ENCODE results near the gene CLEC16A. TPM values are rescaled to one million over a fixed set of nuclear protein-coding genes. Genes with fewer than 3 reads are reported as not detected.

The CLEC16A gene
- total and polyA plus RNA-seq, 4 donors: 14.3 to 44.4 (median 26.4) TPM

GRCh38 chr16:11181899-11182279, 237.5 kb downstream of the CLEC16A start:
- 40 to 53% methylated on average over 12 of the region's 12 CpGs for WGBS, 2 donors
- Histone ChIP-seq H3K36me3 (ENCODE audit: control insufficient read depth in 4 of 4, insufficient read depth in 4 of 4, low read length in 4 of 4) (peaks cover 0 to 17% (median 3%) of the 10 kb centered on the region in 4 donors), H3K4me1 (ENCODE audit: control insufficient read depth in 5 of 5, insufficient read depth in 5 of 5, low read length in 5 of 5) (peaks cover 0 to 16% (median 0%) of the 10 kb centered on the region in 5 donors), H3K27ac (ENCODE audit: low read depth in 1 of 2, low read length in 1 of 2) (no peak overlapping the region), H3K9me3 (ENCODE audit: control insufficient read depth in 4 of 4, insufficient read depth in 3 of 4, low read length in 3 of 4) (no peaks in the 10 kb centered on the region), H3K4me3 (no peak overlapping the region), H3K27me3 (ENCODE audit: control insufficient read depth in 3 of 3, insufficient read depth in 3 of 3, low read length in 2 of 3) (no peaks in the 10 kb centered on the region), H3K9ac (ENCODE audit: insufficient read depth in 1 of 2, low read length in 2 of 2) (no peak overlapping the region)
- ATAC-seq (ENCODE audit: insufficient read depth, low FRiP score) (no peak), DNase-seq (no peak)
- TF ChIP-seq CTCF (IDR thresholded peaks at IDR 0.05; ENCODE audit: control extremely low read depth, extremely low read depth): no peak

GRCh38 chr16:11182411-11182810, 238.0 kb downstream of the CLEC16A start:
- no peaks in the 10 kb centered on the region for H3K9me3 ChIP-seq (ENCODE audit: control insufficient read depth in 4 of 4, insufficient read depth in 3 of 4, low read length in 3 of 4)
- H3K27me3 ChIP-seq (ENCODE audit: control insufficient read depth in 3 of 3, insufficient read depth in 3 of 3, low read length in 2 of 3): no peaks in the 10 kb centered on the region
- H3K27ac ChIP-seq (ENCODE audit: low read depth in 1 of 2, low read length in 1 of 2): peak overlapping the region in 1 of 2 donors; percentile 9
- H3K36me3 ChIP-seq (ENCODE audit: control insufficient read depth in 4 of 4, insufficient read depth in 4 of 4, low read length in 4 of 4): peaks cover 0 to 17% (median 3%) of the 10 kb centered on the region in 4 donors
- ATAC-seq (ENCODE audit: insufficient read depth, low FRiP score) (no peak), DNase-seq (no peak)
- H3K4me3 ChIP-seq: no peak overlapping the region
- WGBS, 2 donors: 84 to 89% methylated on average over 14 of the region's 14 CpGs
- H3K9ac ChIP-seq (ENCODE audit: insufficient read depth in 1 of 2, low read length in 2 of 2): no peak overlapping the region
- peaks cover 0 to 19% (median 0%) of the 10 kb centered on the region in 5 donors for H3K4me1 ChIP-seq (ENCODE audit: control insufficient read depth in 5 of 5, insufficient read depth in 5 of 5, low read length in 5 of 5)
- no peak for TF ChIP-seq CTCF (IDR thresholded peaks at IDR 0.05; ENCODE audit: control extremely low read depth, extremely low read depth)

- no peak overlapping the region for H3K4me3 ChIP-seq
- H3K27me3 ChIP-seq (ENCODE audit: control insufficient read depth in 3 of 3, insufficient read depth in 3 of 3, low read length in 2 of 3): no peaks in the 10 kb centered on the region
- WGBS, 2 donors: 81 to 91% methylated on average over 25 of the region's 25 CpGs
- peaks cover 0 to 17% (median 3%) of the 10 kb centered on the region in 4 donors for H3K36me3 ChIP-seq (ENCODE audit: control insufficient read depth in 4 of 4, insufficient read depth in 4 of 4, low read length in 4 of 4)
- H3K27ac ChIP-seq (ENCODE audit: low read depth in 1 of 2, low read length in 1 of 2): no peak overlapping the region
- ATAC-seq (ENCODE audit: insufficient read depth, low FRiP score) (no peak), DNase-seq (no peak)
- H3K9me3 ChIP-seq (ENCODE audit: control insufficient read depth in 4 of 4, insufficient read depth in 3 of 4, low read length in 3 of 4): no peaks in the 10 kb centered on the region
- TF ChIP-seq CTCF (IDR thresholded peaks at IDR 0.05; ENCODE audit: control extremely low read depth, extremely low read depth): no peak
- no peak overlapping the region for H3K9ac ChIP-seq (ENCODE audit: insufficient read depth in 1 of 2, low read length in 2 of 2)
- peaks cover 0 to 19% (median 2%) of the 10 kb centered on the region in 5 donors for H3K4me1 ChIP-seq (ENCODE audit: control insufficient read depth in 5 of 5, insufficient read depth in 5 of 5, low read length in 5 of 5)
These were observed 238.9 kb downstream of the CLEC16A start for GRCh38 chr16:11183035-11183812.

Measured in lung (tissue), 12 donors.